RWPE1 (cell line): Measurements from ENCODE around the gene PITPNB.

Source experiments
- CTCF ChIA-PET: fragments of 350-600 bp; sonication (Branson Sonifier 250); formaldehyde crosslinking; extraction: SDS; loops from one replicate; lab custom pipeline; 2021; lab: Yijun Ruan, JAX
- POLR2A ChIA-PET: fragments of 400-600 bp; formaldehyde crosslinking; extraction: SDS; loops from one replicate; lab custom pipeline; 2020; ENCODE audit warnings: antibody characterized with exemption; ENCODE audit not compliant: low non-redundant PET; lab: Yijun Ruan, JAX
- DNase-seq: peaks from one replicate; pipeline ENCODE4 v3.0.0; 2012; ENCODE audit warnings: low spot score
- H3K27ac ChIP-seq: fragments of 450-650 bp; 2 replicates; pipeline ENCODE4 v1.5.1; 2017
- TF ChIP-seq, protein P1 (sequence below): fragments of 450-650 bp; conservative IDR thresholded peaks from 2 replicates; pipeline ENCODE4 v1.5.1; 2017; ENCODE audit warnings: low read depth, mild to moderate bottlenecking

PITPNB gene

DNA sequence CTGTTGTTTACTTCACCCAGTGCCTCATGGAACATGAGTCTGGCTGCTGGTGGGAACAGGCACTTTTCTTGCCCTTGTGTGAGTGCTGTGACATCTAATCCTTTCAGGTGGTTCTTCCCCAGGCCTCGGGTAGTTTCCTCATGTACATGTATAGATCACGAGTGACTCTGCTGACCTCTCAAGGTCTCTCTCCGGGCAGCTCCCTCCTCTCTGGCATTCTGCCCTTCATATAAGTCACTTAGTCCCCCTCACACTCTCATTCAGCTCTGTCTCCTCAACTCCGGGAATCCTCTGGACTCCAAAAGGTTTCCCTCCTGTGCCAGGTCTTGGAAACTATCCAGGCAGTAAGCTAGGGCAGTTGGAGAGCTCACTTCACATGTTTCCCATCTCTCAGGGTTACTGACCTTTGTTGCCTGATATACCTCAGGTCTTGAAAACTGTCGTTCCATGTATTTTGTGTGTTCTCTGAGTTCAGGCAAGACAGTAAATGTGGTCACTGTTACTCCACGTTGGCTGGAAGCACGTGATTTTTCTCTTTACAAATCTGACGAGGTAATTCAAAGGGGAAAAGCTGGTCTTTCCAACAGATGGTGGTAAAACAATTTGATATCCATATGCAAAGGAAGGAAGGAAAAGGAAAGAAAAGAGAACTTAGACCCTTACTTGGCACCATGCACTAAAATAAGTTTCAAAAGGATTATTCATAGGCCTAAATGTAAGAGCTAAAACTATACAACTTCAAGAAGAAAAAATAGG lies 40.5 kb upstream of the PITPNB start:
- DNase-seq, result no peak
- POLR2A ChIA-PET, result no interaction called here
- CTCF ChIA-PET, result no interaction called here
- TF ChIP-seq, protein P1, sequence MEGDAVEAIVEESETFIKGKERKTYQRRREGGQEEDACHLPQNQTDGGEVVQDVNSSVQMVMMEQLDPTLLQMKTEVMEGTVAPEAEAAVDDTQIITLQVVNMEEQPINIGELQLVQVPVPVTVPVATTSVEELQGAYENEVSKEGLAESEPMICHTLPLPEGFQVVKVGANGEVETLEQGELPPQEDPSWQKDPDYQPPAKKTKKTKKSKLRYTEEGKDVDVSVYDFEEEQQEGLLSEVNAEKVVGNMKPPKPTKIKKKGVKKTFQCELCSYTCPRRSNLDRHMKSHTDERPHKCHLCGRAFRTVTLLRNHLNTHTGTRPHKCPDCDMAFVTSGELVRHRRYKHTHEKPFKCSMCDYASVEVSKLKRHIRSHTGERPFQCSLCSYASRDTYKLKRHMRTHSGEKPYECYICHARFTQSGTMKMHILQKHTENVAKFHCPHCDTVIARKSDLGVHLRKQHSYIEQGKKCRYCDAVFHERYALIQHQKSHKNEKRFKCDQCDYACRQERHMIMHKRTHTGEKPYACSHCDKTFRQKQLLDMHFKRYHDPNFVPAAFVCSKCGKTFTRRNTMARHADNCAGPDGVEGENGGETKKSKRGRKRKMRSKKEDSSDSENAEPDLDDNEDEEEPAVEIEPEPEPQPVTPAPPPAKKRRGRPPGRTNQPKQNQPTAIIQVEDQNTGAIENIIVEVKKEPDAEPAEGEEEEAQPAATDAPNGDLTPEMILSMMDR, result no peak
- no peak overlapping the region for H3K27ac ChIP-seq

DNA sequence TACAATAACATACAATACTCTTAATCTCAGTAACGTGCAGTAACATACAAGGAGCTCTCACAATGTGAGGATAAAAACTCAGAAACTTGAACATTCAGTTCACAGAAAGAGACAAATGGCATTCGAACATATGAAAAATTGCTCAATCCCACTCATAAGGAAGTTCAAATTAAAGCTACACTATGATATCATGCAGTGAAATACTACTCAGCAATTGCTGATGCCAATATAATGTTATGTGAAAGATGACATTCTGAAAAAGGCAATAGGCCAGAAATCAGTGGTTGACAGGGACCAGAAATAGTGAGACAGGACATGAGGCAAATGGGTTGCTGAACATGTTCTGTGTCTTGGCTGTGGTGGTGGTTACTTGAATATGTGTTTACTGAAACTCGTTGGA lies 33.7 kb upstream of the PITPNB start:
- ChIA-PET CTCF (no interaction called here), POLR2A (no interaction called here)
- H3K27ac ChIP-seq, result no peak overlapping the region
- TF ChIP-seq, protein P1, result no peak
- DNase-seq, result no peak

DNA sequence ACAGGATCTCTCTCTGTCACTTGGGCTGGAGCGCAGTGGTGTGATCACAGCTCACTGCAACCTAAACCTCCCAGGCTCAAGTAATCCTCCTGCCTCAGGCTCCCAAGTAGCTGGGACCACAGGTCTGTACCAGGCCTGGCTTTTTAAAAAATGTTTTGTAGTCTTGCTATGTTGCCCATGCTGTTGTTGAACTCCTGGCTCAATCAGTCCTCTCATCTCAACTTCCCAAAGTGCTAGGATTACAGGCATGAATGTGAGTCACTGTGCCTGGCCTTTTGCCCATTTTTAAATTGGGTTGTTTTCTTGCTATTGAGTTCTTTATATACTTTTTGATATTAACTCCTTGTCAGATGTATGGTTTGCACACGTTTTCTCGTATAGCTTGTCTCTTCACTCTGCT lies 33.0 kb upstream of the PITPNB start:
- TF ChIP-seq, protein P1, result no peak
- ChIA-PET CTCF (no interaction called here), POLR2A (no interaction called here)
- no peak for DNase-seq
- no peak overlapping the region for H3K27ac ChIP-seq

DNA sequence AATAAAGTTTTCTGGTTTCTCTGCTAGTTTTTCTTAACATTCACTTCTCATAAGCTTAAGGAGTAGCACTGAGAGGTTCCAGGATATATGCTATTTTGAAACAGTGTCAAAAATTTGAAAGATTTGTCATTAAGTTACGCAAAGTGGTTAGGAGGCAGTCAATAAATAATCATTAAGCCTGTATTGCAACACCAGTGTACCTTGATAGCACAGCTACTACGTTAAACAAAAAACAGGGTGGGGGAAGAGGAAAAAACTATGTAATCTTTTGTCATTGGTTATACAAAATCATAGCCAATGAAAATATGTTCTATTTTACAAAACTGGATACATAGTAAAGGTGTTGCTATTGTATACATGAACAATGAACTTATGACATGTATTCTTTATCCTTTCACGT lies 30.4 kb upstream of the PITPNB start:
- DNase-seq, result no peak
- TF ChIP-seq, protein P1, result no peak
- H3K27ac ChIP-seq, result no peak overlapping the region
- ChIA-PET CTCF (interaction anchor here (0.5 kb wide), 1 partner anchor 69 kb away, joined by 6 read pairs; no protein-coding TSS in a partner anchor), POLR2A (no interaction called here)

DNA sequence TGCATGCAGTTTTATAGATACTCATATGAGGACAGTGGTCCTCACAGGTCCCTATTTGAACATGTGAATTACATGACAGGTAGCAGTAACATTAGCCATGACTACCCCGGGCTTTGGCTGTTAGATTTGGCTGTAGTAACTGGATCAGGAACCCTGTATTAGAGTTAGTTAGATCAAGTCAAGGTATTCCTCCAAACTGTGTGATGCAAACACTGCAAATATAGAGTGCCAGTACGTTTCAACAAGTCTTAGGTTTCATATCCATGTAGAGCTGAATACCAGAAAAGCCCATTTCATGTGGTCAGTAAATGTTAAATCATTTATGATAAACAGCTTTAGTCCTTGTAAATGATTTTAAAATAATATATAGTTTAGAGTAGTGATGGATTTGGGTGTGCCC lies 29.5 kb upstream of the PITPNB start:
- POLR2A ChIA-PET, result no interaction called here
- TF ChIP-seq, protein P1, result no peak

DNA sequence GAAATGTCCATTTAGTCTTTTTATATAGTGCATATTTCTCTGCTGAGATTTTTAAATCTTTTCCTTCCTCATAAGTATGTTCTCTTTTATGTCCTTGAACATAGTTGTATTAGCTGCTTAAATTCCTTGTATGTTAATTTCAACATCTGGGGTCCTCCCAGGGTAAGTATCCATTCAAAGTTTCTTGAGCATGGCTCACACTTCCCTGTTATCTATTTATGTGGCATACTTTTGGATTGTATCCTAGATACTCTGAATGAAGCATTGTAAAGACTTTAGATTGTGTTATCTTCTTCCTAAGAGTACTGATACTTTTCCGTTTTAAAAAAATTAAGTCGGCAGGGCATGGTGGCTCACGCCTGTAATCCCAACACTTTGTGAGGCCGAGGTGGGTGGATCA lies 28.4 kb upstream of the PITPNB start:
- ChIA-PET CTCF (no interaction called here), POLR2A (no interaction called here)
- no peak for DNase-seq
- TF ChIP-seq, protein P1, result no peak
- no peak overlapping the region for H3K27ac ChIP-seq

More for the DNA sequence above, 29.5 kb upstream of the PITPNB start:
- no peak overlapping the region for H3K27ac ChIP-seq
- CTCF ChIA-PET, result no interaction called here
- DNase-seq, result no peak
